A673 (cell line): ENCODE data around the gene FTCD.

Experiments used
- CTCF ChIP-seq: fragments of 300-800, 200-600 bp; sonication (generic); conservative IDR thresholded peaks from 2 replicates; pipeline ENCODE4 v1.5.1; 2017; ENCODE audit warnings: low read depth, mild to moderate bottlenecking, antibody characterized with exemption, low read length, moderate library complexity, mixed read lengths
- EZH2 ChIP-seq: fragments of 200-600 bp; sonication (generic); IDR thresholded peaks from 2 replicates; pipeline ENCODE4 v1.6.1; 2017; ENCODE audit warnings: borderline replicate concordance, low read depth, mild to moderate bottlenecking, mixed read lengths, antibody characterized with exemption, low read length; ENCODE audit not compliant: poor library complexity, severe bottlenecking

GRCh38 chr21:46104104-46104503 is 51.3 kb downstream of the FTCD start:
- TF ChIP-seq CTCF (no peak), EZH2 (no peak)
